Esophagus squamous epithelium (tissue), 4 donors: ENCODE results near the gene PDZRN3.

ENCODE experiments used
- POLR2A ChIP-seq, 4 donors: fragments of 450-650 bp; IDR thresholded peaks; one replicate each; pipeline ENCODE4 v1.6.1; 2017; ENCODE audit warnings: antibody characterized with exemption in 4 of 4, mild to moderate bottlenecking in 4 of 4, moderate library complexity in 3 of 4
- TF ChIP-seq, protein P1 (sequence below), 6 experiments: fragments of 450-650 bp in 4 of 6; fragments of 200-600 bp in 2 of 6; sonication (generic) in 2 of 6; IDR thresholded peaks; one replicate each; pipeline ENCODE4 v1.5.1; 2016 to 2019; ENCODE audit warnings: antibody characterized with exemption in 6 of 6, mild to moderate bottlenecking in 4 of 6, moderate library complexity in 4 of 6

DNA sequence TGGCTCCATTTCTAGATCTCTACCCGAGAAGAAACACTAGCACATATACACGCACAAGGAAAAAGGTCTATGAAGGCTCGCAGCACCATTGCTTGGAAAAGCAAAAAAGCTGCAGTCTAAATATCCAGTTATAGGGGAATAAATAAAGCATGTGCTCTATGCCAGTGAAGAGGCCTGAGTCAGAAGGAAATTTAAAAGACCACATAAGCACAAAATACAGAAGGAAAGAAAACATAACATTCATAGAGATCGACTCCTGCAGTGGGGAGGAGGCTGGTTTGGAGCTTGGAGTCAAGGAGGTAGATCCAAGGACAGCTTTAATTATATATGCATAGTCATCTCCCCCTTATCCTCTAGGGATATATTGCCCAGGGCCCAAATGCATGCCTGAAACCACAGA, 114.4 kb downstream of the PDZRN3 start:
- TF ChIP-seq, protein P1, sequence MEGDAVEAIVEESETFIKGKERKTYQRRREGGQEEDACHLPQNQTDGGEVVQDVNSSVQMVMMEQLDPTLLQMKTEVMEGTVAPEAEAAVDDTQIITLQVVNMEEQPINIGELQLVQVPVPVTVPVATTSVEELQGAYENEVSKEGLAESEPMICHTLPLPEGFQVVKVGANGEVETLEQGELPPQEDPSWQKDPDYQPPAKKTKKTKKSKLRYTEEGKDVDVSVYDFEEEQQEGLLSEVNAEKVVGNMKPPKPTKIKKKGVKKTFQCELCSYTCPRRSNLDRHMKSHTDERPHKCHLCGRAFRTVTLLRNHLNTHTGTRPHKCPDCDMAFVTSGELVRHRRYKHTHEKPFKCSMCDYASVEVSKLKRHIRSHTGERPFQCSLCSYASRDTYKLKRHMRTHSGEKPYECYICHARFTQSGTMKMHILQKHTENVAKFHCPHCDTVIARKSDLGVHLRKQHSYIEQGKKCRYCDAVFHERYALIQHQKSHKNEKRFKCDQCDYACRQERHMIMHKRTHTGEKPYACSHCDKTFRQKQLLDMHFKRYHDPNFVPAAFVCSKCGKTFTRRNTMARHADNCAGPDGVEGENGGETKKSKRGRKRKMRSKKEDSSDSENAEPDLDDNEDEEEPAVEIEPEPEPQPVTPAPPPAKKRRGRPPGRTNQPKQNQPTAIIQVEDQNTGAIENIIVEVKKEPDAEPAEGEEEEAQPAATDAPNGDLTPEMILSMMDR (IDR thresholded peaks at IDR 0.05) = no peak
- TF ChIP-seq POLR2A (IDR thresholded peaks at IDR 0.05) = no peak
